ENCODE results near the gene ITCH.
"Not testable (repeated sequence)": the region's sequence is repeated elsewhere in the genome, so short reads cannot be mapped to it uniquely, and the experiment has no call there.

The ITCH gene

GRCh38 chr20:34506480-34506879 lies 143.4 kb downstream of the ITCH start:
- TF ChIP-seq CTCF (IDR thresholded peaks at IDR 0.05; ENCODE audit: insufficient read depth, low read depth, low read length, missing control alignments), result no peak
- no peak overlapping the region for H3K4me3 ChIP-seq (ENCODE audit: low read depth, low read length)
- DNase-seq (ENCODE audit: low read depth), result no peak

- no peak overlapping the region for H3K4me3 ChIP-seq (ENCODE audit: low read depth, low read length)
- no peak for TF ChIP-seq CTCF (IDR thresholded peaks at IDR 0.05; ENCODE audit: insufficient read depth, low read depth, low read length, missing control alignments)
- no peak for DNase-seq (ENCODE audit: low read depth)
Measured at GRCh38 chr20:34507702-34508413, 144.8 kb downstream of the ITCH start.

GRCh38 chr20:34510575-34510974 lies 147.5 kb downstream of the ITCH start:
- H3K4me3 ChIP-seq (ENCODE audit: low read depth, low read length), result no peak overlapping the region
- no peak for TF ChIP-seq CTCF (IDR thresholded peaks at IDR 0.05; ENCODE audit: insufficient read depth, low read depth, low read length, missing control alignments)
- DNase-seq (ENCODE audit: low read depth), result no peak

- no peak for DNase-seq (ENCODE audit: low read depth)
- no peak for TF ChIP-seq CTCF (IDR thresholded peaks at IDR 0.05; ENCODE audit: insufficient read depth, low read depth, low read length, missing control alignments)
- H3K4me3 ChIP-seq (ENCODE audit: low read depth, low read length), result no peak overlapping the region
Measured at GRCh38 chr20:34511891-34512265, 148.8 kb downstream of the ITCH start.

- DNase-seq (ENCODE audit: low read depth), result no peak
- TF ChIP-seq CTCF (IDR thresholded peaks at IDR 0.05; ENCODE audit: insufficient read depth, low read depth, low read length, missing control alignments), result no peak
- H3K4me3 ChIP-seq (ENCODE audit: low read depth, low read length), result no peak overlapping the region
Measured at GRCh38 chr20:34512266-34512954, 149.3 kb downstream of the ITCH start.

- H3K4me3 ChIP-seq (ENCODE audit: low read depth, low read length), result no peak overlapping the region
- TF ChIP-seq CTCF (IDR thresholded peaks at IDR 0.05; ENCODE audit: insufficient read depth, low read depth, low read length, missing control alignments), result no peak
- DNase-seq (ENCODE audit: low read depth), result no peak
Measured at GRCh38 chr20:34512955-34513419, 149.9 kb downstream of the ITCH start.

GRCh38 chr20:34514034-34514433 lies 151.0 kb downstream of the ITCH start:
- H3K4me3 ChIP-seq (ENCODE audit: low read depth, low read length); DNase-seq (ENCODE audit: low read depth): not testable (repeated sequence)

Data from GM12865 (cell line).